ENCODE measurements around the gene CHST15. TPM values are rescaled to one million over a fixed set of nuclear protein-coding genes. Genes with fewer than 3 reads are reported as not detected.

The CHST15 gene
- total and polyA plus RNA-seq, 2 of the 4 experiments (the other 2 are of a cell fraction), result 0.14 to 0.18 TPM

- H2BK15ac ChIP-seq (ENCODE audit: low read depth, low read length), result no peak overlapping the region
- H2BK5ac ChIP-seq (ENCODE audit: low read depth, low read length, poor library complexity, severe bottlenecking), result no peak overlapping the region
- H3K9me3 ChIP-seq (ENCODE audit: control insufficient read depth, insufficient read depth, low read length), result peaks cover 2% of the 10 kb centered on the region; the same call in 1 of the 2 replicates
- in situ Hi-C loops (cut with MboI; ENCODE audit: low sequenced_read_pairs), result no loop called here
- H3K14ac ChIP-seq (replicated peaks; ENCODE audit: low read depth, low read length), result no peak overlapping the region
- no peak overlapping the region for H3K4me2 ChIP-seq (ENCODE audit: low read depth, low read length)
- no peak overlapping the region for H2AK5ac ChIP-seq (ENCODE audit: low read depth, low read length)
- intact Hi-C loops (cut with micrococcal nuclease), result no loop called here
- no TSS peak for BruUV-seq (replicated peaks)
- H3K23ac ChIP-seq (ENCODE audit: low read depth, low read length), result no peak overlapping the region
- H2AFZ ChIP-seq (replicated peaks; ENCODE audit: low read length, poor library complexity), result no peak overlapping the region
- H3K27ac ChIP-seq (ENCODE audit: insufficient read depth, low read length), result no peak overlapping the region
- H2AK9ac ChIP-seq (replicated peaks; ENCODE audit: low read depth, low read length, poor library complexity), result no peak overlapping the region
- H3K9me1 ChIP-seq (ENCODE audit: insufficient read depth, low read length), result no peaks in the 10 kb centered on the region
- POLR2A ChIA-PET (ENCODE audit: unreplicated experiment), result no interaction called here
- H4K91ac ChIP-seq (ENCODE audit: insufficient read depth, low read depth, low read length), result no peak overlapping the region
- H2BK120ac ChIP-seq (ENCODE audit: low read depth, low read length), result no peak overlapping the region
- no peak overlapping the region for H4K8ac ChIP-seq (ENCODE audit: low read depth in 2 of 2, low read length in 2 of 2)
- no peaks in the 10 kb centered on the region for H4K20me1 ChIP-seq (ENCODE audit: insufficient read depth, low read length)
- no peak overlapping the region for H4K5ac ChIP-seq (ENCODE audit: low read depth, low read length)
- CTCF ChIA-PET, result no interaction called here
- no peaks in the 10 kb centered on the region for H3K79me1 ChIP-seq (ENCODE audit: low read depth in 1 of 2, low read length in 2 of 2)
- H3K18ac ChIP-seq (ENCODE audit: low read depth, low read length), result no peak overlapping the region
- H3K27me3 ChIP-seq (ENCODE audit: control insufficient read depth, insufficient read depth, low read length), result no peaks in the 10 kb centered on the region
- WGBS, 2 experiments (ENCODE audit: extremely low coverage in 2 of 2, insufficient read length in 1 of 2), result 30% methylated on average over 4 of the region's 12 CpGs; no CpG with 5 or more reads in 1 of the 2 experiments
- no peak overlapping the region for H3K9ac ChIP-seq (ENCODE audit: low read depth, low read length)
- H3K4ac ChIP-seq (ENCODE audit: low read depth, low read length), result no peak overlapping the region
- dilution Hi-C loops (cut with HindIII; ENCODE audit: low sequenced_read_pairs, unreplicated experiment), result no loop called here
- no peaks in the 10 kb centered on the region for H3K36me3 ChIP-seq (ENCODE audit: control insufficient read depth, insufficient read depth, low read length)
- DNase-seq (no peak), ATAC-seq (ENCODE audit: low read depth) (no peak)
- no peak overlapping the region for H3K56ac ChIP-seq (ENCODE audit: extremely low read depth, insufficient read depth, low read length)
- H3K4me3 ChIP-seq (ENCODE audit: insufficient read depth, low read depth, low read length), result no peak overlapping the region
- TF ChIP-seq POLR2A (IDR thresholded peaks at IDR 0.05; ENCODE audit: low read depth, low read length) (no peak), MAFK (IDR thresholded peaks at IDR 0.05; ENCODE audit: low read depth, low read length) (no peak), MXI1 (IDR thresholded peaks at IDR 0.05; ENCODE audit: borderline replicate concordance, low read depth, low read length) (no peak), RFX5 (IDR thresholded peaks at IDR 0.05; ENCODE audit: low read depth, low read length) (no peak), CTCF (conservative IDR thresholded peaks at IDR 0.05; ENCODE audit: low read depth, low read length) (no peak), NFE2L2 (IDR thresholded peaks at IDR 0.05; ENCODE audit: low read depth, low read length) (no peak), MAZ (IDR thresholded peaks at IDR 0.05; ENCODE audit: borderline replicate concordance, low read depth, low read length) (no peak), SMC3 (IDR thresholded peaks at IDR 0.05; ENCODE audit: low read depth, low read length) (no peak), FOS (IDR thresholded peaks at IDR 0.05; ENCODE audit: low read depth, low read length) (no peak), CEBPB (IDR thresholded peaks at IDR 0.05; ENCODE audit: low read depth, low read length) (no peak), CHD1 (IDR thresholded peaks at IDR 0.05; ENCODE audit: low read depth, low read length) (no peak), RAD21 (IDR thresholded peaks at IDR 0.05; ENCODE audit: low read length) (no peak), USF2 (IDR thresholded peaks at IDR 0.05; ENCODE audit: low read depth, low read length) (no peak), RCOR1 (IDR thresholded peaks at IDR 0.05; ENCODE audit: insufficient replicate concordance, low read length) (no peak), BHLHE40 (IDR thresholded peaks at IDR 0.05; ENCODE audit: low read depth, low read length) (no peak)
- TF ChIP-seq, protein P1, sequence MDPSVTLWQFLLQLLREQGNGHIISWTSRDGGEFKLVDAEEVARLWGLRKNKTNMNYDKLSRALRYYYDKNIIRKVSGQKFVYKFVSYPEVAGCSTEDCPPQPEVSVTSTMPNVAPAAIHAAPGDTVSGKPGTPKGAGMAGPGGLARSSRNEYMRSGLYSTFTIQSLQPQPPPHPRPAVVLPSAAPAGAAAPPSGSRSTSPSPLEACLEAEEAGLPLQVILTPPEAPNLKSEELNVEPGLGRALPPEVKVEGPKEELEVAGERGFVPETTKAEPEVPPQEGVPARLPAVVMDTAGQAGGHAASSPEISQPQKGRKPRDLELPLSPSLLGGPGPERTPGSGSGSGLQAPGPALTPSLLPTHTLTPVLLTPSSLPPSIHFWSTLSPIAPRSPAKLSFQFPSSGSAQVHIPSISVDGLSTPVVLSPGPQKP (IDR thresholded peaks at IDR 0.05; ENCODE audit: borderline replicate concordance, low read depth, low read length), result no peak
- H2BK20ac ChIP-seq (ENCODE audit: low read depth, low read length), result no peak overlapping the region
- H3K4me1 ChIP-seq (ENCODE audit: control insufficient read depth, insufficient read depth, low read length), result no peaks in the 10 kb centered on the region
Observed at GRCh38 chr10:124075231-124075955, 18.0 kb downstream of the CHST15 start.

Measured in IMR-90 (cell line).